OCI-LY1 (cell line): Measurements from ENCODE around the gene BFSP1.

Source experiments
- H2AFZ ChIP-seq: fragments of 200-600 bp; sonication (generic), shearing (Covaris generic); 2 replicates; pipeline ENCODE4 v1.6.0; 2014; ENCODE audit warnings: antibody characterized with exemption, mild to moderate bottlenecking, low read length
- H3F3A ChIP-seq: fragments of 200-600 bp; sonication (generic), shearing (Covaris generic); 2 replicates; pipeline ENCODE4 v1.6.0; 2014; ENCODE audit warnings: mild to moderate bottlenecking, antibody characterized with exemption, low read length, moderate library complexity; ENCODE audit not compliant: insufficient read depth
- H3K27ac ChIP-seq: fragments of 200-600 bp; sonication (generic); 2 replicates; pipeline ENCODE4 v1.5.1; 2014; ENCODE audit warnings: low read length, mixed run types, mild to moderate bottlenecking, low read depth; ENCODE audit not compliant: poor library complexity, severe bottlenecking
- H3K27me3 ChIP-seq: fragments of 200-600 bp; sonication (generic); 2 replicates; pipeline ENCODE4 v1.6.0; 2014; ENCODE audit warnings: antibody characterized with exemption, mild to moderate bottlenecking, low read length, moderate library complexity; ENCODE audit not compliant: insufficient read depth
- H3K36me3 ChIP-seq: fragments of 200-600 bp; sonication (generic); 2 replicates; pipeline ENCODE4 v1.6.1; 2014; ENCODE audit warnings: mild to moderate bottlenecking, antibody characterized with exemption, low read length, moderate library complexity, mixed read lengths; ENCODE audit not compliant: insufficient read depth
- H3K4me1 ChIP-seq: fragments of 200-600 bp; sonication (generic); 2 replicates; pipeline ENCODE4 v1.5.1; 2014; ENCODE audit warnings: mild to moderate bottlenecking, low read length, moderate library complexity; ENCODE audit not compliant: insufficient read depth, severe bottlenecking
- H3K4me2 ChIP-seq: fragments of 200-600 bp; sonication (generic), shearing (Covaris generic); 2 replicates; pipeline ENCODE4 v1.6.1; 2014; ENCODE audit warnings: low read length
- H3K4me3 ChIP-seq: fragments of 200-600 bp; sonication (generic); 2 replicates; pipeline ENCODE4 v1.5.1; 2014; ENCODE audit warnings: low read length, low read depth, mild to moderate bottlenecking, mixed read lengths; ENCODE audit not compliant: poor library complexity, severe bottlenecking
- H3K79me2 ChIP-seq: fragments of 200-600 bp; shearing (Covaris generic); 2 replicates; pipeline ENCODE4 v1.6.1; 2016; ENCODE audit warnings: mixed run types, low read length, mixed read lengths; ENCODE audit not compliant: insufficient read depth
- H3K9ac ChIP-seq: fragments of 200-600 bp; sonication (generic), shearing (Covaris generic); 2 replicates; pipeline ENCODE4 v1.6.1; 2014; ENCODE audit warnings: mild to moderate bottlenecking, low read length, mixed read lengths
- H3K9me2 ChIP-seq: fragments of 200-600 bp; sonication (generic), shearing (Covaris generic); 2 replicates; pipeline ENCODE4 v1.6.1; 2014; ENCODE audit warnings: low read depth, mild to moderate bottlenecking, low read length, mixed read lengths
- H3K9me3 ChIP-seq: fragments of 200-600 bp; shearing (Covaris generic); 2 replicates; pipeline ENCODE4 v1.6.1; 2014; ENCODE audit warnings: low read length, mixed read lengths
- H4K20me1 ChIP-seq: fragments of 200-600 bp; sonication (generic), shearing (Covaris generic); 2 replicates; pipeline ENCODE4 v1.6.0; 2016; ENCODE audit warnings: mild to moderate bottlenecking, low read length; ENCODE audit not compliant: insufficient read depth
- EZH2 ChIP-seq: fragments of 200-600 bp; sonication (generic), shearing (Covaris generic); IDR thresholded peaks from 2 replicates; pipeline ENCODE4 v1.8.0; 2017; ENCODE audit warnings: borderline replicate concordance, mixed run types, mild to moderate bottlenecking, antibody characterized with exemption, low read length, moderate library complexity, mixed read lengths
- TF ChIP-seq, protein P1 (sequence below): fragments of 200-600 bp; sonication (generic), shearing (Covaris generic); IDR thresholded peaks from 2 replicates; pipeline ENCODE4 v1.5.1; 2017; ENCODE audit warnings: mild to moderate bottlenecking, antibody characterized with exemption, low read length, moderate library complexity, mixed read lengths

Gene BFSP1

DNA sequence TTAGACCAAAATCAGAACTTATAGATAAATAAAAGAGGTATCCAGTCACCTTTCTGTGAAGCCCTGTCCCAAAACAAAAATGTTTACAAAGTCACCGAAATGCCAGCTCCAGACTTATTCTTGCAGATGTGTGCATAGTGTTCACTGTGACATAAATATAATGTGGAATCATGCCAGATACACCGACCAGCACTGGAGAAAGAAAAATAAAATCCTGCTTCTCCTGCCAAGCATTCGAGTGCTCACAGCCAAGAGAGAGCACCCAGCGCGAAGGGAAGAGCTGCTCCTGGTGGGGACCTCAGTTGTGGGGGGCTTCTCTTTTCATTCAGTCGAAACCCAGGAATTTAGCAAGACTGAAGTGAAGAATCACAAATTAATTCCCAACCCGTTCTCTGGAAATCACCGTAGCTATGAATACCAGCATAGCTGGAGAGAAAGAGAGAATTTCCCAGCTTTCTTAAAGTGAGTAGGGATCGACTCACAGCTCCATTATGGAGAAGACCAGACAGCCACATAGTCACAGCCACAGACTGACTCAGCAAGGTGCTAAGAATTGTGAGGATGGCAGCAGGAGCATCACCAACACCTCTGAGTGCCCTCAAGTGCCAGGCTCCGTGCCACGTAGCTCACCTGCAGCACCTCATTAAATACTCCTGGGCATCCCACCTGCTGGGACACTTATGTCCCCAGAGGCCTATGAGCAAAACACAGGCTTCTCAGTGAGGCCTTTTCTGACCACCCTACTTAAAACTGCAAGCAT is 33.2 kb downstream of the BFSP1 start:
- Histone ChIP-seq H3K4me3 (no peak overlapping the region), H4K20me1 (no peaks in the 10 kb centered on the region), H3K36me3 (no peaks in the 10 kb centered on the region), H3K9ac (no peak overlapping the region), H2AFZ (no peak overlapping the region), H3K4me2 (no peak overlapping the region), H3K27ac (no peak overlapping the region), H3K9me2 (no peaks in the 10 kb centered on the region), H3F3A (no peaks in the 10 kb centered on the region), H3K4me1 (no peaks in the 10 kb centered on the region), H3K27me3 (no peaks in the 10 kb centered on the region), H3K9me3 (no peaks in the 10 kb centered on the region), H3K79me2 (no peaks in the 10 kb centered on the region)
- no peak for TF ChIP-seq EZH2
- TF ChIP-seq, protein P1, sequence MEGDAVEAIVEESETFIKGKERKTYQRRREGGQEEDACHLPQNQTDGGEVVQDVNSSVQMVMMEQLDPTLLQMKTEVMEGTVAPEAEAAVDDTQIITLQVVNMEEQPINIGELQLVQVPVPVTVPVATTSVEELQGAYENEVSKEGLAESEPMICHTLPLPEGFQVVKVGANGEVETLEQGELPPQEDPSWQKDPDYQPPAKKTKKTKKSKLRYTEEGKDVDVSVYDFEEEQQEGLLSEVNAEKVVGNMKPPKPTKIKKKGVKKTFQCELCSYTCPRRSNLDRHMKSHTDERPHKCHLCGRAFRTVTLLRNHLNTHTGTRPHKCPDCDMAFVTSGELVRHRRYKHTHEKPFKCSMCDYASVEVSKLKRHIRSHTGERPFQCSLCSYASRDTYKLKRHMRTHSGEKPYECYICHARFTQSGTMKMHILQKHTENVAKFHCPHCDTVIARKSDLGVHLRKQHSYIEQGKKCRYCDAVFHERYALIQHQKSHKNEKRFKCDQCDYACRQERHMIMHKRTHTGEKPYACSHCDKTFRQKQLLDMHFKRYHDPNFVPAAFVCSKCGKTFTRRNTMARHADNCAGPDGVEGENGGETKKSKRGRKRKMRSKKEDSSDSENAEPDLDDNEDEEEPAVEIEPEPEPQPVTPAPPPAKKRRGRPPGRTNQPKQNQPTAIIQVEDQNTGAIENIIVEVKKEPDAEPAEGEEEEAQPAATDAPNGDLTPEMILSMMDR: no peak

DNA sequence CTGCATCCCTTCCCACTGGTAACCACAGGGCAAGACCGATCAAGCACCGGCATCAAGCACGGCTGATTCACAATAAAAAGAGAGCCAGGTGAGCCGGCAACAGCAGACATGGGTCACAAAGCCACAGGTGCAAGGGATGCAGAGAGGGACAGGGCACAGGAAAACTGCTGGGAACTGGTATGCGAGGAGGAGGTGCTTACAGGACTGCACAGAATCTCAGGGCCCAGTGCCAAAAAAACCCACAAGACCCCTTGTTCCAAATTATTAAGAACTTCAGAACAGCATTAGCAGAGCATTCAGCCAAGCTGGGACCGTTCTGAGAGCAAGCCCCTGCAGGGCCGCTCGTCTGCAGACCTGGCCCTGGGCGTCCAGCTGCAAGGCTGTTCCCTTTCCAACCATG is 35.4 kb downstream of the BFSP1 start:
- Histone ChIP-seq H3K4me3 (no peak overlapping the region), H3K27ac (no peak overlapping the region), H4K20me1 (no peaks in the 10 kb centered on the region), H2AFZ (no peak overlapping the region), H3K9me3 (no peaks in the 10 kb centered on the region), H3K9ac (no peak overlapping the region), H3K9me2 (no peaks in the 10 kb centered on the region), H3K27me3 (no peaks in the 10 kb centered on the region), H3K79me2 (no peaks in the 10 kb centered on the region), H3K36me3 (no peaks in the 10 kb centered on the region), H3K4me1 (no peaks in the 10 kb centered on the region), H3K4me2 (no peak overlapping the region), H3F3A (no peaks in the 10 kb centered on the region)
- no peak for TF ChIP-seq EZH2
- TF ChIP-seq, protein P1: no peak

DNA sequence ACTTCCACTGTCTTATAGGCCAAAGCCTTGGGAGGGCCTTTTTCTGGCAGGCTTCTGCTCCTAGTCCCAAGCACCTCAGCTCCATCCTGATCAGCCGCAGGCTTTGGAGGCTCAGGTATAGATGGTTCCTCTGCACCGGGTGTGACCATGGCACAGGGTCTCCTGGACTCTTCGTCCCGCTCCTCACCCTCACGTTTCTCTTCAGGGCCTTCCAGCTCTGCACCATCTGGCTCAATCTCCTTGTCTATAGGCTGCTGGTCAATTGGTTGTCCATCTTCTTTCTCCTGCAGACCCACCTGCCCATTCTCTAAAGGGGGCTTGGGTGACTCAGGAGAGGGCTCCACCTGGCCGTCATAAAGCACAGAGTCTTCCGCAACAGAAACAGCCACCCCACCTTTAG is 37.0 kb downstream of the BFSP1 start:
- no peaks in the 10 kb centered on the region for H3K9me3 ChIP-seq
- no peak overlapping the region for H3K4me2 ChIP-seq
- H2AFZ ChIP-seq: no peak overlapping the region
- H3K79me2 ChIP-seq: no peaks in the 10 kb centered on the region
- no peaks in the 10 kb centered on the region for H3F3A ChIP-seq
- no peak overlapping the region for H3K9ac ChIP-seq
- H4K20me1 ChIP-seq: no peaks in the 10 kb centered on the region
- no peaks in the 10 kb centered on the region for H3K27me3 ChIP-seq
- H3K27ac ChIP-seq: no peak overlapping the region
- no peaks in the 10 kb centered on the region for H3K9me2 ChIP-seq
- H3K36me3 ChIP-seq: no peaks in the 10 kb centered on the region
- no peak overlapping the region for H3K4me3 ChIP-seq
- TF ChIP-seq, protein P1: no peak
- no peak for TF ChIP-seq EZH2
- H3K4me1 ChIP-seq: no peaks in the 10 kb centered on the region
